NCI-H82 treated with DMSO at 0.1 percent for 48 hours (cell line): ENCODE results near the gene TMEM179.
A peak's percentile ranks its signal among the peaks of the same experiment; 100 is the strongest.
"Not testable (repeated sequence)": the region's sequence is repeated elsewhere in the genome, so short reads cannot be mapped to it uniquely, and the experiment has no call there.

Source experiments
- DNase-seq: peaks from one replicate; lab custom pipeline; 2025; ENCODE audit not compliant: unreplicated experiment; lab: John Stamatoyannopoulos, UW

The TMEM179 gene

DNA sequence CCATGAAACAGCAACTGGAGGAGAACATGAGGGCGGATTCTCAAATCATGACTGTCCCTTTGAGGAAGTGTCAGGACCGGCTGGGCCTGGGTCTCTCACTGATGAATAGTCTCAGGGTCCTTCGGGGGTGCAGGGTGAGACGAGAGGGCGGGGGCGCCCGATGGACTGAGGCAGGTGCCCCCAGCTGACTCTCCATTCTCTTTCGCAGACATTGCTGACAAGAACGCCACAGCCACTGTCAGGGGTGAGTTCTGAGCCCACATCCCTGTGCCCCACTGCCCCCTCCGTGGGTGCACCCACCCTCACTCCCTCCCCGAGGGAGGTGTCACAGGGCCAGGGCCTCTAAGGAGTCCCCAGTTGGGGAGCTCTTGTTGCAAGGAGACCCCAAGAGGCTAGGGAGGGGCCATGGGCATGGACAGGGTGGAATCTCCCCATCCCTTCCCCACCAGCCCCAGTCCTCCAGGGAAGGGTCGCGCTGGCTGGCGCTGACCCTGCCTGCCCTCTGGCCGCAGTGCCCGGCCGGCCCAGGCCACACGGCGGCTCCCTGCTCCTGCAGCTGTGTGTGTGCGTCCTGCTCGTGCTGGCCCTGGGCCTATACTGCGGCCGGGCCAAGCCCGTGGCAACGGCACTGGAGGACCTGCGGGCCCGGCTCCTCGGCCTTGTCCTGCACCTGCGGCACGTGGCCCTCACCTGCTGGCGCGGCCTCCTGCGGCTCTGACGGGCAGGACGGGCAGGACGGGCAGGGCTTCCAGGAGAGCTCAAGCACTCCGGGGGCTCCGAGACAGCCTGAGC lies 16.3 kb downstream of the TMEM179 start:
- DNase-seq, result no peak

DNA sequence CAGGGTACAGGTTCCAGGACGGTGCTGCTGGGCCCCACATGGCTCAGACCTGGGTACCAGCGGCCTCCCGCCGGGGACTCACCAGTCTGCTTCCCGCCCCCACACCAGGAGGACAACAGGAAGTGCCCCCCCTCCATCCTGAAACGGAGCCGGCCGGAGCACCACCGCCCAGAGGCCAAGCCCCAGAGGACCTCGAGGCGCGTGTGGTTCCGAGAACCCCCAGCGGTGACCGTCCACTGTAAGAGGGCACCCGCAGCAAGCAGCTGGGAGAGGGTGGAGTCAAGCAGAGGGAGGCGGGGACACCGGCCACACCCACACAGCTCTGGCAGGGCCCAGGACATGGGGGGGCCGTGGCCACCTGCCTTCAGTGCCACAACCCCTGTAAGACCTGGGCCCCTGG lies 16.9 kb downstream of the TMEM179 start:
- no peak for DNase-seq

- no peak for DNase-seq
Observed at GRCh38 chr14:104586832-104587620, 17.5 kb downstream of the TMEM179 start.

DNA sequence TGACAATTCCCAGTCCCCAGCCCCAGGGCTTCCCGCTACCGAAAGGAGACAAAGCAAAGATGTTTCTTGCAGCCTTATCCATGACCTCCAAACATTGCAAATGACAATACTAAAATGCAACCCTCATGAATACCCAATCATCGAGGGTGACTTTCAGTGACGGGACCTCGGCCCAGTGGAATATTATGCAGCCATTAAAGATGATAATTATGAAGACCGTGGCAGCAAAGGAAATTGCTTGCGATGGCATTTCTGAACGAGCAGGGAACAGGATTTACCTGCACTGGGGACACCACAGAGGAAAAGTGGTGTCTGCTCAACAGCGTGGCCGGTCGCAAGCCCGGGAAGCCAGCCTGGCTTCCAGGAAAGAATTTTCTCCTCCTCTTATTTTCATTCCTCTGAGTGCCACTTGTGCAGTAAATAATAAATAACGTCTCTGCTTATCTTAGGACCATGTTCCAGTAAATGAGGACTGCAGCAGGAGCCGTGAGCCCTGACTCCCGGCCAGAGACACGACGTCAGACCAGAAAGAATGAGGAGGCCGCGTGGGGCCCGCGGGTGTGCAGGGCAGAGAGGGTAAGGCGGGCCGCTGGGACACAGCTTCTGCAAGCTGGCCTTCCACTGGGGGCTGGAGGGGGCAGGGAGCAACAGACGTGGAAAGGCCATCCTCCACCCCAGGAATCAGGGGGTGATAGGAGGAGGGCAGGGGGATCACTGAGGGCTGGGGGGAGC lies 18.4 kb downstream of the TMEM179 start:
- no peak for DNase-seq

GRCh38 chr14:104584557-104584956 lies 20.0 kb downstream of the TMEM179 start:
- no peak for DNase-seq

- DNase-seq, result no peak
Observed at GRCh38 chr14:104583424-104584306, 20.9 kb downstream of the TMEM179 start.

GRCh38 chr14:104582662-104583061 lies 21.9 kb downstream of the TMEM179 start:
- peak; percentile 1 for DNase-seq

DNA sequence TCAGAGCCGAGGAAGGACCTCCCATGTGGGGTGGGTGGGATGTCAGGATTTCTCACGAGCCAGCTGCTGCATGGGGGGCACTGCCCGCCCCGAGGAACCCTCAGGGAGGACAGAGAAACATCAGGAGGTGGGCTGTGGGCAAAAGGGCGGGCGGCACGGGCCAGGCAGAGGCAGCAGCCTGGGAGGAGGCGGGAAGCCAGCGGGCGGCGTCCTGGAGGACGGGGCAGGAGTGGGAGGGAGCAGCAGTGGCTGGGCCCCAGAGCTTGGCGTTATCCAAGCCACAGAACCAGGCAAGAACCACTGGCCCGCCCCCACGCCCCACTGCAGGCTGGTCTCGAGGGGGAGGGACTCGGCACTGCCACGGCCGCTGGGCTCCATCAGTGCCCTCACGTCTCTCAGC lies 22.6 kb downstream of the TMEM179 start:
- no peak for DNase-seq

DNA sequence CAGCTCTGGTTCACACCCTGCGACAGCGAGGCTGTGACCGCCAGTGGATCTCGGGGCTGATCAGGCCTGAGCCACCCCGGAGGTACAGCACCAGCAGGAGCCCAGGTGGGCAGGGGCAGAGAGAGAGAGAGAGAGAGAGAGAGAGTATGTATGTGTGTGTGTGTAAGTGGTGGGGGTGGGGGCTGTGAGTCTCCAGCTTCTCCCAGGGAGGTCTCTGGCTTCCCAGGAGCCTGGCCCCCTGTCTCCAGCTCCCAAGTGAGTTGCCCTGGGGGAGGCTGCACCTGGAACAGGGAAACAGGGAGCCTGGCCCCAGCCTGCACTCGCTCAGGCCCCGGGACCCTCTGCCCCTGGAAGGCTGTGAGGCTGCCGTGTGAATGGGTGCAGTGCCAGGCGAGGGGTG lies 23.1 kb downstream of the TMEM179 start:
- DNase-seq, result no peak

GRCh38 chr14:104580961-104581360 lies 23.6 kb downstream of the TMEM179 start:
- DNase-seq, result no peak

DNA sequence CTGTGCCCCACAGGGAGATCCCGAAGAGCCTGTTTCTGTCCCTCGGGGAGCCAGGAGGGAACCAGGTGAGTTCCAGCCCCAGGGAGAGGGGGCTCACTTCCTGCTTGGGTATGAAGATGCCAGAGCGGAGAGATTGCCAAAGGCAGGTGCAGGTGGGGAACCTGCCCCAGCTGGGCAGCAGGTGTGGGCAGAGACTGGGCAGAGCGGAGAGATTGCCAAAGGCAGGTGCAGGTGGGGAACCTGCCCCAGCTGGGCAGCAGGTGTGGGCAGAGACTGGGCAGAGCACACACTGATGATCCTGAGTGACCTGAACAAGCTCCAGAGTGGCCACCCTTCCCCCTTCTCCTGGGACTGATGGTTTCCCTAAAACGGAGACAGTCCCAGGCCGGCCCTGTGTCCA lies 24.6 kb downstream of the TMEM179 start:
- not testable (repeated sequence) for DNase-seq

- DNase-seq, result no peak
Observed at GRCh38 chr14:104579507-104579906, 25.1 kb downstream of the TMEM179 start, which contains the start of gene C14orf180. C14orf180 (plus strand) TSS chr14:104579764; CDS start chr14:104586431, 6,667 bp downstream.

DNA sequence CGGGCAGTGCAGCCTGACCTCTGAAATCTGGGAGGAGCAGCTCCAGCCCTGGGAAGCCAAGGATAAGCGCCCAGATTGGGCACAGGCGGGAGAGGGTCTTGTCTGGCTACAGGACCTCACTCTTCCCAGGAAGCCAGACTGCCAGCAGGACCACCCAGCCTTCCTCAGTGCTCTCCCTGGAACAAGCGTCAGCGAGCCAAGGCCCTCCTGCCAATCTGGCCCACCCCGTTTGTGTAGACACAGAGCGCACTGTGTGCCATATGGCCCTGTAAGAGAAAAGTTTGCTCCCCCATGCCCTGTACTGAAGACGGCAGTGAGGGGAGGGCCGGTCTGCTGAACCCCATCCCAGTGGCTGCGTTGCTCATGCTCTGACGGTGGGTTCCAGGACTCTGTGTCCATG lies 26.3 kb downstream of the TMEM179 start:
- no peak for DNase-seq

DNA sequence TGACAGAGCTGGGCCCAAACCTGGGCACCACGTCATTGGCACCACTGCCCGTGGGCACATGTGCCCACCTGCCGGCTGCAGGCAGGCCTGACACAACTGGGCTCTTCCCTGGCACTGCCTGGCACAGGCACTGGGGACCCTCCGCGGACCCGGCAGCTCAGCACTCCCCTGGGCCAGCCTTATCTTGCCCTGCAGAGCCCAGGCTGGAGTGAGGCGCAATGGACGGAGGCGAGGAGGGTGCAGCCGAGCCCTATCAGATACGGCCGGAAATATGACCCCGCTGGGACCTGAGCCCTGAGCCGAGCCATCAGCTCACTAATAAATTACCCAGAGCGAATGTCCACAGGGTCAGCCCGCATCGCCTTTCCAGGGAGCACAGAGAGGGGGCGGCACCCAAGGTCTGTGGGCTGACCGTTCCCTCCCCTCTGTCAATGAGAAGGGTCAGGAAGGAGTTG lies 26.7 kb downstream of the TMEM179 start:
- DNase-seq, result no peak

- DNase-seq, result no peak
Observed at GRCh38 chr14:104577426-104577825, 27.1 kb downstream of the TMEM179 start.

DNA sequence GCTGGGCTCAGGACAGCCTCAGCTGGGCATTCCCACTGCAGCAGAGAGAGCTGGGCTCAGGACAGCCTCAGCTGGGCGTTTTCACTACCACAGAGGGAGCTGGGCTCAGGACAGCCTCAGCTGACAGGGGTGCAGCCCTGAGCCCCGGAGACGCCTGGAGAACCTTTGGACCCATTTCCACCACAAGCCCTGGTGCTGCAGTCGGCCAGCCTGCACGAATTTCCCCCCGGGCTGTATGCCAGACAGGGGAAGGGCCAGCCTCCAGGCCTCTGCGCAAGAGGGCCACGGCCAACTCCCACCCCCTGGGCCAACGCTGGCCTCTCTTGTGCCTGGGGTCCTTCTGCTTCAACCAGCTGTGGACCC lies 27.6 kb downstream of the TMEM179 start:
- no peak for DNase-seq

- DNase-seq, result no peak
Observed at GRCh38 chr14:104576232-104576969, 28.2 kb downstream of the TMEM179 start.

- no peak for DNase-seq
Observed at GRCh38 chr14:104574978-104575583, 29.5 kb downstream of the TMEM179 start.

DNA sequence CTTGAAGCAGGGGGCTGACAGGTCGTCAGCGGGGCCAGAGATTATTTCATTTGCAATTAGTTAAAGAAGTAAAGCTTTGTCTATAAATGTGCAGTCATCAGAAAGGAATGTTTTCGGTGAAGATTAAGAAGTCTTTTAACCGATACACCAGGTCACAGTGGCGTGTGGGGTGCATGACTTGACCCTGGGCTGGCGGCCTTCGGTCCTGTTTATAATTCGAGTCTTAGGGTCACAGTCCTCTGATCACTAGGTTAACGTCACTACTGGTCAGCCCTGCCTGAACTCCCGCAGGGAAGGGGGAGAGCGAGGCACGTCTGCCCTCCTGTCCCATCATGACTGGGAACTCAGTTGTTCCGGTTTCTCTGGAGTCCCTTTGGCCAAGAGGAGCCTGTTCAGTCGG lies 30.0 kb downstream of the TMEM179 start:
- DNase-seq, result no peak
